Stimulated activated CD8-positive, alpha-beta memory T cell treated with anti-CD3 and anti-CD28 coated beads, Interleukin-7, amount 100 ng/mL, for 48 hours (primary cell): ENCODE data around the gene WHRN.

Experiments
- DNase-seq, 2 donors: peaks; one replicate each; pipeline ENCODE4 v3.0.0-alpha.2; 2020; ENCODE audit warnings: low read depth in 1 of 2; ENCODE audit errors: extremely low read depth in 1 of 2

The WHRN gene

GRCh38 chr9:114370251-114370967 lies 134.9 kb downstream of the WHRN start:
- no peak for DNase-seq

- DNase-seq, result no peak
Measured at GRCh38 chr9:114369216-114370130, 135.8 kb downstream of the WHRN start.

GRCh38 chr9:114367772-114368569 lies 137.3 kb downstream of the WHRN start:
- DNase-seq, result no peak

GRCh38 chr9:114367366-114367765 lies 137.9 kb downstream of the WHRN start:
- DNase-seq, result no peak

- no peak for DNase-seq
Measured at GRCh38 chr9:114366334-114367128, 138.7 kb downstream of the WHRN start.

- DNase-seq, result no peak
Measured at GRCh38 chr9:114365194-114365593, 140.1 kb downstream of the WHRN start.

GRCh38 chr9:114364134-114365041 lies 140.9 kb downstream of the WHRN start:
- no peak for DNase-seq

GRCh38 chr9:114363424-114363823 lies 141.8 kb downstream of the WHRN start:
- DNase-seq, result no peak

GRCh38 chr9:114362394-114362793 lies 142.9 kb downstream of the WHRN start:
- DNase-seq, result no peak

GRCh38 chr9:114361542-114361941 lies 143.7 kb downstream of the WHRN start:
- no peak for DNase-seq

- no peak for DNase-seq
Measured at GRCh38 chr9:114359801-114360200, 145.5 kb downstream of the WHRN start.

GRCh38 chr9:114357911-114358328 lies 147.4 kb downstream of the WHRN start:
- DNase-seq, result no peak

- no peak for DNase-seq
Measured at GRCh38 chr9:114357360-114357759, 147.9 kb downstream of the WHRN start.

- no peak for DNase-seq
Measured at GRCh38 chr9:114356792-114357191, 148.5 kb downstream of the WHRN start.

GRCh38 chr9:114355821-114356220 lies 149.5 kb downstream of the WHRN start:
- DNase-seq, result no peak
